Neural cell (in vitro differentiated cells): ENCODE results near the gene RAB5B.

Experiments
- EP300 ChIP-seq: fragments of 450-650 bp; conservative IDR thresholded peaks from 2 replicates; pipeline ENCODE4 v1.6.1; 2014; ENCODE audit warnings: antibody characterized with exemption, mild to moderate bottlenecking, moderate library complexity; ENCODE audit not compliant: poor library complexity, severe bottlenecking
- EZH2 ChIP-seq: fragments of 200-600, 300-800 bp; shearing (Covaris generic), sonication (generic); IDR thresholded peaks from 2 replicates; pipeline ENCODE4 v1.6.1; 2014; ENCODE audit warnings: antibody characterized with exemption, low read length, borderline replicate concordance, mild to moderate bottlenecking; ENCODE audit not compliant: insufficient read depth, poor library complexity, severe bottlenecking
- POLR2AphosphoS5 ChIP-seq: IDR thresholded peaks from 2 replicates; pipeline ENCODE4 v1.6.1; 2012
- RAD21 ChIP-seq: fragments of 450-650 bp; conservative IDR thresholded peaks from 2 replicates; pipeline ENCODE4 v1.6.1; 2014; ENCODE audit warnings: antibody characterized with exemption, mild to moderate bottlenecking, moderate library complexity
- TAF1 ChIP-seq: IDR thresholded peaks from 2 replicates; pipeline ENCODE4 v1.6.1; 2012; ENCODE audit warnings: low read depth
- TF ChIP-seq, protein P1 (sequence below): fragments of 450-650 bp; IDR thresholded peaks from 2 replicates; pipeline ENCODE4 v1.5.1; 2014; ENCODE audit warnings: antibody characterized with exemption, mild to moderate bottlenecking, moderate library complexity; ENCODE audit not compliant: poor library complexity, severe bottlenecking
- TF ChIP-seq, protein P2 (sequence below): IDR thresholded peaks from 2 replicates; pipeline ENCODE4 v1.6.1; 2012; ENCODE audit warnings: borderline replicate concordance

DNA sequence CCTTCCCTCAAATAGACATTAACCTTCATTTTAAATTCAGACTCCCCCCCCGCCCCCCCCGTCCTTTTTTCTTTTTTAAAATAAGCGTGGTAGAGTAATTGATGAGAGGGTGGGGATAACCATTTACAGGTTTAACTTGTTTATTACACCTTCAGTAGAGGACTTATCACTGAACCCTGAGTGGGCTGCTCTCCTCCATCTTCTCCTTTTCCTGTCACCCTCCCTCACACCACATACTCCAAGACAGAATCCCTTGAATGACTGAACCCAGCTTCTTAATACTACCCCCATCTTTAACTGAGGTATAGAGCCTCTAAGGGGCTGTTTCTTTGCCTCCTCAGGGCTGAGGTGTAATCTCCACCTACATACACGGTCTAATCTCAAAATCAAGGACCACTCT, 43.3 kb downstream of the RAB5B start:
- TF ChIP-seq, protein P1, sequence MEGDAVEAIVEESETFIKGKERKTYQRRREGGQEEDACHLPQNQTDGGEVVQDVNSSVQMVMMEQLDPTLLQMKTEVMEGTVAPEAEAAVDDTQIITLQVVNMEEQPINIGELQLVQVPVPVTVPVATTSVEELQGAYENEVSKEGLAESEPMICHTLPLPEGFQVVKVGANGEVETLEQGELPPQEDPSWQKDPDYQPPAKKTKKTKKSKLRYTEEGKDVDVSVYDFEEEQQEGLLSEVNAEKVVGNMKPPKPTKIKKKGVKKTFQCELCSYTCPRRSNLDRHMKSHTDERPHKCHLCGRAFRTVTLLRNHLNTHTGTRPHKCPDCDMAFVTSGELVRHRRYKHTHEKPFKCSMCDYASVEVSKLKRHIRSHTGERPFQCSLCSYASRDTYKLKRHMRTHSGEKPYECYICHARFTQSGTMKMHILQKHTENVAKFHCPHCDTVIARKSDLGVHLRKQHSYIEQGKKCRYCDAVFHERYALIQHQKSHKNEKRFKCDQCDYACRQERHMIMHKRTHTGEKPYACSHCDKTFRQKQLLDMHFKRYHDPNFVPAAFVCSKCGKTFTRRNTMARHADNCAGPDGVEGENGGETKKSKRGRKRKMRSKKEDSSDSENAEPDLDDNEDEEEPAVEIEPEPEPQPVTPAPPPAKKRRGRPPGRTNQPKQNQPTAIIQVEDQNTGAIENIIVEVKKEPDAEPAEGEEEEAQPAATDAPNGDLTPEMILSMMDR = no peak
- no peak for TF ChIP-seq EZH2
- no peak for TF ChIP-seq TAF1
- TF ChIP-seq POLR2AphosphoS5 = no peak
- TF ChIP-seq, protein P2, sequence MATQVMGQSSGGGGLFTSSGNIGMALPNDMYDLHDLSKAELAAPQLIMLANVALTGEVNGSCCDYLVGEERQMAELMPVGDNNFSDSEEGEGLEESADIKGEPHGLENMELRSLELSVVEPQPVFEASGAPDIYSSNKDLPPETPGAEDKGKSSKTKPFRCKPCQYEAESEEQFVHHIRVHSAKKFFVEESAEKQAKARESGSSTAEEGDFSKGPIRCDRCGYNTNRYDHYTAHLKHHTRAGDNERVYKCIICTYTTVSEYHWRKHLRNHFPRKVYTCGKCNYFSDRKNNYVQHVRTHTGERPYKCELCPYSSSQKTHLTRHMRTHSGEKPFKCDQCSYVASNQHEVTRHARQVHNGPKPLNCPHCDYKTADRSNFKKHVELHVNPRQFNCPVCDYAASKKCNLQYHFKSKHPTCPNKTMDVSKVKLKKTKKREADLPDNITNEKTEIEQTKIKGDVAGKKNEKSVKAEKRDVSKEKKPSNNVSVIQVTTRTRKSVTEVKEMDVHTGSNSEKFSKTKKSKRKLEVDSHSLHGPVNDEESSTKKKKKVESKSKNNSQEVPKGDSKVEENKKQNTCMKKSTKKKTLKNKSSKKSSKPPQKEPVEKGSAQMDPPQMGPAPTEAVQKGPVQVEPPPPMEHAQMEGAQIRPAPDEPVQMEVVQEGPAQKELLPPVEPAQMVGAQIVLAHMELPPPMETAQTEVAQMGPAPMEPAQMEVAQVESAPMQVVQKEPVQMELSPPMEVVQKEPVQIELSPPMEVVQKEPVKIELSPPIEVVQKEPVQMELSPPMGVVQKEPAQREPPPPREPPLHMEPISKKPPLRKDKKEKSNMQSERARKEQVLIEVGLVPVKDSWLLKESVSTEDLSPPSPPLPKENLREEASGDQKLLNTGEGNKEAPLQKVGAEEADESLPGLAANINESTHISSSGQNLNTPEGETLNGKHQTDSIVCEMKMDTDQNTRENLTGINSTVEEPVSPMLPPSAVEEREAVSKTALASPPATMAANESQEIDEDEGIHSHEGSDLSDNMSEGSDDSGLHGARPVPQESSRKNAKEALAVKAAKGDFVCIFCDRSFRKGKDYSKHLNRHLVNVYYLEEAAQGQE = no peak
- TF ChIP-seq EP300 = no peak
- no peak for TF ChIP-seq RAD21
